Uterus (tissue), 2 donors: Measurements from ENCODE around the gene FOSB.

Source experiments
- CTCF ChIP-seq, 4 experiments: fragments of 200-600 bp in 2 of 4; fragments of 450-650 bp in 2 of 4; sonication (generic) in 2 of 4; IDR thresholded peaks; one replicate each; pipeline ENCODE4 v1.5.1; 2016 to 2019; ENCODE audit warnings: antibody characterized with exemption in 4 of 4, mild to moderate bottlenecking in 2 of 4, moderate library complexity in 1 of 4
- POLR2A ChIP-seq, 2 donors: fragments of 450-650 bp; IDR thresholded peaks; one replicate each; pipeline ENCODE4 v1.6.1; 2016; ENCODE audit warnings: antibody characterized with exemption in 2 of 2, mild to moderate bottlenecking in 1 of 2, moderate library complexity in 1 of 2

GRCh38 chr19:45462174-45462573, 5.6 kb upstream of the FOSB start:
- TF ChIP-seq POLR2A (IDR thresholded peaks at IDR 0.05), result no peak
- no peak for TF ChIP-seq CTCF (IDR thresholded peaks at IDR 0.05)
